Epithelial cell of esophagus (primary cell): ENCODE measurements around the gene VSTM2A.

Source experiments
- DNase-seq: peaks from one replicate; pipeline ENCODE4 v3.0.0; 2010; ENCODE audit warnings: low read depth
- H3K4me3 ChIP-seq: 2 replicates; pipeline ENCODE4 v1.5.1; 2011; ENCODE audit warnings: mild to moderate bottlenecking, low read length, control low read depth
- CTCF ChIP-seq: IDR thresholded peaks from 2 replicates; pipeline ENCODE4 v1.5.1; 2011; ENCODE audit warnings: low read depth, mild to moderate bottlenecking, low read length, control low read depth, inconsistent platforms; ENCODE audit not compliant: insufficient read depth; ENCODE audit errors: missing control alignments

The VSTM2A gene

GRCh38 chr7:54560723-54561122, 18.5 kb downstream of the VSTM2A start:
- peak; percentile 59 for DNase-seq
- H3K4me3 ChIP-seq: no peak overlapping the region
- no peak for TF ChIP-seq CTCF

GRCh38 chr7:54563329-54563916, 21.2 kb downstream of the VSTM2A start:
- H3K4me3 ChIP-seq: no peak overlapping the region
- no peak for DNase-seq
- peak; percentile 3 for TF ChIP-seq CTCF

GRCh38 chr7:54565432-54565831, 23.3 kb downstream of the VSTM2A start:
- DNase-seq: no peak
- no peak for TF ChIP-seq CTCF
- H3K4me3 ChIP-seq: no peak overlapping the region

- TF ChIP-seq CTCF: no peak
- DNase-seq: peak; percentile 65
- H3K4me3 ChIP-seq: no peak overlapping the region
Measured at GRCh38 chr7:54581511-54581910, 39.3 kb downstream of the VSTM2A start.

GRCh38 chr7:54591404-54592386, 49.5 kb downstream of the VSTM2A start:
- TF ChIP-seq CTCF: no peak
- H3K4me3 ChIP-seq: no peak overlapping the region
- no peak for DNase-seq

- no peak overlapping the region for H3K4me3 ChIP-seq
- TF ChIP-seq CTCF: no peak
- DNase-seq: no peak
Measured at GRCh38 chr7:54596747-54597146, 54.6 kb downstream of the VSTM2A start.
